A549 (cell line): ENCODE measurements around the gene ADAMTS10. TPM values are rescaled to one million over a fixed set of nuclear protein-coding genes. Genes with fewer than 3 reads are reported as not detected.

ENCODE experiments used
- ATAC-seq, 2 experiments: fragments of 200-7000 bp in 1 of 2; fragments of >200 bp in 1 of 2; cut with Nextera tagmentation in 1 of 2; cut with Tn5 transposase in 1 of 2; 3 replicates each; pipeline versions ENCODE4 v1.8.0 to v1.9.1; 2018 to 2020; ENCODE audit warnings: mild to moderate bottlenecking in 1 of 2, moderate library complexity in 1 of 2
- CTCF ChIA-PET: fragments of 300-600 bp; sonication (Branson Sonifier 250); formaldehyde crosslinking; extraction: SDS; loops from one replicate; lab custom pipeline; 2021; ENCODE audit warnings: antibody characterized with exemption, inconsistent platforms; lab: Yijun Ruan, JAX
- POLR2A ChIA-PET: fragments of 350-600 bp; formaldehyde crosslinking; extraction: SDS; loops from one replicate; lab custom pipeline; 2021; ENCODE audit warnings: antibody characterized with exemption, inconsistent platforms; lab: Yijun Ruan, JAX
- DNase-seq, 2 experiments: peaks; one replicate each; pipeline versions ENCODE4 v3.0.0 to v3.0.0-alpha.2; 2011 to 2016; ENCODE audit warnings: low read depth in 1 of 2, low spot score in 1 of 2
- FAIRE-seq: peaks from 2 replicates; lab custom pipeline; 2011; peaks lifted over from hg19 to GRCh38; lab: Jason Lieb, UNC
- H3K27ac ChIP-seq, 2 experiments: fragments of >200 bp; sonication (Bioruptor Twin); formaldehyde crosslinking; 3 replicates each; pipeline ENCODE4 v1.5.1; 2016 to 2017
- H3K4me1 ChIP-seq: fragments of >200 bp; sonication (Bioruptor Twin); formaldehyde crosslinking; 3 replicates; pipeline ENCODE4 v1.6.1; 2016
- H3K4me2 ChIP-seq: fragments of >200 bp; sonication (Bioruptor Twin); formaldehyde crosslinking; 3 replicates; pipeline ENCODE4 v1.6.1; 2016
- H3K4me3 ChIP-seq: fragments of >200 bp; sonication (Bioruptor Twin); formaldehyde crosslinking; 3 replicates; pipeline ENCODE4 v1.5.1; 2016
- H3K9me3 ChIP-seq: fragments of >200 bp; sonication (Bioruptor Twin); formaldehyde crosslinking; 3 replicates; pipeline ENCODE4 v1.6.1; 2016
- CBX2 ChIP-seq: fragments of 200-600 bp; sonication (generic); IDR thresholded peaks from 2 replicates; pipeline ENCODE4 v1.6.1; 2016; ENCODE audit warnings: low read depth, mild to moderate bottlenecking, borderline replicate concordance
- CBX8 ChIP-seq: fragments of 200-600 bp; sonication (generic); IDR thresholded peaks from 2 replicates; pipeline ENCODE4 v1.6.1; 2016
- CEBPB ChIP-seq, 2 experiments: fragments of >200 bp in 1 of 2; sonication (Bioruptor Twin) in 1 of 2; formaldehyde crosslinking in 1 of 2; IDR thresholded peaks; 2 replicates each; pipeline ENCODE4 v1.6.1; 2012 to 2016
- CHD2 ChIP-seq: fragments of 150-350 bp; IDR thresholded peaks from 2 replicates; pipeline ENCODE4 v1.6.1; 2014; ENCODE audit warnings: low read length; ENCODE audit not compliant: partially characterized antibody
- CHD4 ChIP-seq: fragments of 200-600 bp; sonication (generic); IDR thresholded peaks from 2 replicates; pipeline ENCODE4 v1.6.1; 2016; ENCODE audit warnings: antibody characterized with exemption, mild to moderate bottlenecking, borderline replicate concordance
- CTCF ChIP-seq: fragments of >200 bp; sonication (Bioruptor Twin); formaldehyde crosslinking; IDR thresholded peaks from 3 replicates; pipeline ENCODE4 v1.5.1; 2016
- E2F6 ChIP-seq: IDR thresholded peaks from 2 replicates; pipeline ENCODE4 v1.6.1; 2012; ENCODE audit warnings: low read depth, borderline replicate concordance
- FOSB ChIP-seq: fragments of 250-450 bp; sonication (Bioruptor Pico); IDR thresholded peaks from 2 replicates; pipeline ENCODE4 v1.5.0; 2020; ENCODE audit warnings: mild to moderate bottlenecking, moderate library complexity
- FOSL2 ChIP-seq, 2 experiments: fragments of 450-650 bp in 1 of 2; fragments of >200 bp in 1 of 2; sonication (Bioruptor Twin) in 1 of 2; formaldehyde crosslinking; IDR thresholded peaks; 2 replicates each; pipeline versions ENCODE4 v1.5.0 to v1.6.1; 2016 to 2020; ENCODE audit warnings: mild to moderate bottlenecking in 1 of 2, moderate library complexity in 1 of 2
- GATA3 ChIP-seq: IDR thresholded peaks from 2 replicates; pipeline ENCODE4 v1.6.1; 2012; ENCODE audit warnings: borderline replicate concordance
- HOXA7 ChIP-seq: fragments of 250-450 bp; sonication (Bioruptor Pico); IDR thresholded peaks from 2 replicates; pipeline ENCODE4 v1.5.0; 2020; ENCODE audit warnings: mild to moderate bottlenecking, moderate library complexity
- HOXB13 ChIP-seq: fragments of 250-450 bp; sonication (Bioruptor Pico); IDR thresholded peaks from 2 replicates; pipeline ENCODE4 v1.5.0; 2020; ENCODE audit warnings: low read depth, mild to moderate bottlenecking, moderate library complexity
- JUNB ChIP-seq: fragments of >200 bp; sonication (Bioruptor Twin); formaldehyde crosslinking; IDR thresholded peaks from 2 replicates; pipeline ENCODE4 v1.6.1; 2016
- KDM1A ChIP-seq: fragments of 200-600 bp; sonication (generic); IDR thresholded peaks from 2 replicates; pipeline ENCODE4 v1.6.1; 2016; ENCODE audit warnings: low read depth, mild to moderate bottlenecking
- KDM5A ChIP-seq: fragments of 200-600 bp; sonication (generic); IDR thresholded peaks from 2 replicates; pipeline ENCODE4 v1.6.1; 2016; ENCODE audit warnings: antibody characterized with exemption, mild to moderate bottlenecking
- MAZ ChIP-seq: fragments of 150-350 bp; IDR thresholded peaks from 2 replicates; pipeline ENCODE4 v1.6.1; 2014; ENCODE audit warnings: antibody characterized with exemption, low read depth, low read length, borderline replicate concordance
- NPAS2 ChIP-seq: fragments of 250-450 bp; sonication (Bioruptor Pico); IDR thresholded peaks from 2 replicates; pipeline ENCODE4 v1.8.0; 2022; ENCODE audit warnings: mild to moderate bottlenecking, moderate library complexity, borderline replicate concordance
- RAD21 ChIP-seq, 2 experiments: fragments of >200 bp in 1 of 2; sonication (Bioruptor Twin) in 1 of 2; formaldehyde crosslinking in 1 of 2; IDR thresholded peaks in 1 of 2; conservative IDR thresholded peaks in 1 of 2; 2 replicates in 1 of 2; 3 replicates in 1 of 2; pipeline ENCODE4 v1.6.1; 2012 to 2018; ENCODE audit warnings: inconsistent platforms in 1 of 2
- RCOR1 ChIP-seq: fragments of 150-350 bp; IDR thresholded peaks from 2 replicates; pipeline ENCODE4 v1.6.1; 2014; ENCODE audit warnings: antibody characterized with exemption, low read length, low read depth
- REST ChIP-seq: fragments of 200-600 bp; sonication (generic); IDR thresholded peaks from 2 replicates; pipeline ENCODE4 v1.6.1; 2016; ENCODE audit warnings: antibody characterized with exemption, mild to moderate bottlenecking, moderate library complexity
- RFX5 ChIP-seq: fragments of 450-650 bp; IDR thresholded peaks from 2 replicates; pipeline ENCODE4 v1.7.1; 2014; ENCODE audit warnings: antibody characterized with exemption, mild to moderate bottlenecking, moderate library complexity
- RNF2 ChIP-seq: fragments of 200-600 bp; sonication (generic); IDR thresholded peaks from 2 replicates; pipeline ENCODE4 v1.6.1; 2016; ENCODE audit warnings: low read depth, mild to moderate bottlenecking, antibody characterized with exemption, moderate library complexity, borderline replicate concordance
- SREBF2 ChIP-seq: fragments of 450-650 bp; IDR thresholded peaks from 2 replicates; pipeline ENCODE4 v1.6.1; 2014; ENCODE audit warnings: mild to moderate bottlenecking, moderate library complexity
- TP53 ChIP-seq: fragments of 250-450 bp; sonication (Bioruptor Pico); IDR thresholded peaks from 2 replicates; pipeline ENCODE4 v1.5.0; 2021; ENCODE audit warnings: mild to moderate bottlenecking, moderate library complexity
- ZNF302 ChIP-seq: fragments of 250-450 bp; sonication (Bioruptor Pico); IDR thresholded peaks from 2 replicates; pipeline ENCODE4 v1.9.0; 2021; ENCODE audit warnings: inconsistent platforms, mild to moderate bottlenecking, moderate library complexity
- ZSCAN20 ChIP-seq: fragments of 250-450 bp; sonication (Bioruptor Pico); IDR thresholded peaks from 2 replicates; pipeline ENCODE4 v1.8.0; 2022; ENCODE audit warnings: mild to moderate bottlenecking, moderate library complexity
- WGBS: methylation state at CpG from one replicate; pipeline ENCODE4 v1.1.6; 2017; ENCODE audit errors: missing lambda C conversion rate; 5-methylcytosine and 5-hydroxymethylcytosine counted together
- polyA plus RNA-seq, 4 experiments: library from polyadenylated mRNA; depleted of rRNA in 3 of 4; stranded (reverse); fragments of >200 nt; fragmentation: RNase III in 1 of 4; extraction: RNeasy Plus Mini Kit Qiagen cat#74134 plus additional on column Dnase treatment in 1 of 4; gene quantifications; 2 replicates in 3 of 4; 3 replicates in 1 of 4; pipeline ENCODE4 v1.2.3, GENCODE V29; 2011 to 2017
- TF ChIP-seq, protein P1 (sequence below): fragments of 150-350 bp; IDR thresholded peaks from 2 replicates; pipeline ENCODE4 v1.6.1; 2014; ENCODE audit warnings: low read depth, mild to moderate bottlenecking, low read length
- TF ChIP-seq, protein P2 (sequence below): IDR thresholded peaks from 2 replicates; pipeline ENCODE4 v1.6.1; 2012

Gene ADAMTS10
- polyA plus RNA-seq, 2 of the 4 experiments (the other 2 are of a cell fraction) = 26.7 to 49.3 TPM

- TF ChIP-seq RCOR1 (no peak), FOSL2 (IDR thresholded peaks at IDR 0.05) (no peak), FOSL2 (CRISPR knock-in tag; IDR thresholded peaks at IDR 0.05) (peak; percentile 83)
Observed at GRCh38 chr19:8611877-8612806, 1.6 kb upstream of the ADAMTS10 start (continued).

- H3K4me3 ChIP-seq = no peak overlapping the region
- ChIA-PET POLR2A (interaction anchor here (0.7 to 1.6 kb wide), 5 partner anchors 13 to 464 kb away, joined by 3 to 6 read pairs (median 4); partner anchors contain the start of gene ZNF414), CTCF (interaction anchor here (1.0 to 6.3 kb wide), 6 partner anchors 10 to 82 kb away, joined by 3 to 32 read pairs (median 4); no protein-coding TSS in a partner anchor)
- DNase-seq (peak in 1 of 2 experiments; percentile 81), FAIRE-seq (no peak), ATAC-seq (no peak)
- H3K4me2 ChIP-seq = peak overlapping the region; percentile 76
- 15% methylated on average over 14 of the region's 18 CpGs for WGBS
- peak overlapping the region; percentile 98 to 99 for H3K27ac ChIP-seq
- H3K4me1 ChIP-seq = peaks cover 59% of the 10 kb centered on the region
- no peaks in the 10 kb centered on the region for H3K9me3 ChIP-seq
- TF ChIP-seq, protein P1, sequence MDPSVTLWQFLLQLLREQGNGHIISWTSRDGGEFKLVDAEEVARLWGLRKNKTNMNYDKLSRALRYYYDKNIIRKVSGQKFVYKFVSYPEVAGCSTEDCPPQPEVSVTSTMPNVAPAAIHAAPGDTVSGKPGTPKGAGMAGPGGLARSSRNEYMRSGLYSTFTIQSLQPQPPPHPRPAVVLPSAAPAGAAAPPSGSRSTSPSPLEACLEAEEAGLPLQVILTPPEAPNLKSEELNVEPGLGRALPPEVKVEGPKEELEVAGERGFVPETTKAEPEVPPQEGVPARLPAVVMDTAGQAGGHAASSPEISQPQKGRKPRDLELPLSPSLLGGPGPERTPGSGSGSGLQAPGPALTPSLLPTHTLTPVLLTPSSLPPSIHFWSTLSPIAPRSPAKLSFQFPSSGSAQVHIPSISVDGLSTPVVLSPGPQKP = no peak
- TF ChIP-seq GATA3 = no peak
- no peak for TF ChIP-seq E2F6
- TF ChIP-seq, protein P2, sequence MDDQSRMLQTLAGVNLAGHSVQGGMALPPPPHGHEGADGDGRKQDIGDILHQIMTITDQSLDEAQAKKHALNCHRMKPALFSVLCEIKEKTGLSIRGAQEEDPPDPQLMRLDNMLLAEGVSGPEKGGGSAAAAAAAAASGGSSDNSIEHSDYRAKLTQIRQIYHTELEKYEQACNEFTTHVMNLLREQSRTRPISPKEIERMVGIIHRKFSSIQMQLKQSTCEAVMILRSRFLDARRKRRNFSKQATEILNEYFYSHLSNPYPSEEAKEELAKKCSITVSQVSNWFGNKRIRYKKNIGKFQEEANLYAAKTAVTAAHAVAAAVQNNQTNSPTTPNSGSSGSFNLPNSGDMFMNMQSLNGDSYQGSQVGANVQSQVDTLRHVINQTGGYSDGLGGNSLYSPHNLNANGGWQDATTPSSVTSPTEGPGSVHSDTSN = 0 out of 2 replicates have a peak, but pooled peaks have one; percentile 28
- peak; percentile 99 for TF ChIP-seq KDM1A
- no peak for TF ChIP-seq RFX5
- TF ChIP-seq MAZ = no peak
- no peak for TF ChIP-seq KDM5A
- TF ChIP-seq CEBPB (IDR thresholded peaks at IDR 0.05) = no peak
- no peak for TF ChIP-seq JUNB
- no peak for TF ChIP-seq CHD2
- TF ChIP-seq SREBF2 = no peak
- no peak for TF ChIP-seq RNF2
- no peak for TF ChIP-seq ZNF302 (CRISPR knock-in tag)
- TF ChIP-seq HOXB13 (CRISPR knock-in tag) = peak; percentile 27; the same call in 1 of the 2 replicates
- no peak for TF ChIP-seq CBX2
- TF ChIP-seq CHD4 = peak; percentile 98
- TF ChIP-seq RCOR1 = 0 out of 2 replicates have a peak, but pooled peaks have one; percentile 70
- no peak for TF ChIP-seq REST
- TF ChIP-seq FOSB = no peak
- TF ChIP-seq NPAS2 (CRISPR knock-in tag) = no peak
- TF ChIP-seq CTCF = no peak
- no peak for TF ChIP-seq CBX8
- TF ChIP-seq RAD21 (conservative IDR thresholded peaks at IDR 0.05 in 1 of 2, IDR thresholded peaks at IDR 0.05 in 1 of 2) = no peak
- TF ChIP-seq TP53 (CRISPR knock-in tag) = no peak
- TF ChIP-seq ZSCAN20 = no peak
- TF ChIP-seq HOXA7 = 0 out of 2 replicates have a peak, but pooled peaks have one; percentile 31
Observed at GRCh38 chr19:8611391-8611876, 919 bp upstream of the ADAMTS10 start.
